ENCODE results near the gene SRRT.
"Not testable (repeated sequence)": the region's sequence is repeated elsewhere in the genome, so short reads cannot be mapped to it uniquely, and the experiment has no call there.

Gene SRRT

GRCh38 chr7:100893318-100893895 lies 18.5 kb downstream of the SRRT start:
- DNase-seq (ENCODE audit: low read depth in 1 of 2, low spot score in 1 of 2) = no peak

GRCh38 chr7:100893910-100894721 lies 19.2 kb downstream of the SRRT start:
- no peak for DNase-seq (ENCODE audit: low read depth in 1 of 2, low spot score in 1 of 2)

GRCh38 chr7:100894860-100895700 lies 20.2 kb downstream of the SRRT start:
- DNase-seq (ENCODE audit: low read depth in 1 of 2, low spot score in 1 of 2) = no peak

DNA sequence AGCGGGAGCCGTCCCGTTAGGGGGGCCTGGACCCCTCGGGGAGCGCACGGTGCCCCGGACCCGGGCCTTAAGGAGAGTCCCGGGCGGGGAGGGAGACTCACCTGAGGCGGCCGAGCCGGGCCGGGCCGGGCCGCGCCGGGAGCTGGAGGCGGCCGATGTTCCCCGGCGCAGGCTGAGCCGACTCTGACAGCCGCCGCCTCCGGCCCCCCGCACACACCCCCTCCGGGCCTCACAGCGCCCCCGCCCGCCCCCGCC lies 20.7 kb downstream of the SRRT start, which contains the start of gene ACHE:
Gene ACHE, minus strand, starts transcription at position 188 of the 255 bp plus-strand sequence. CDS start 1,656 bp downstream, outside the sequence.
- no peak for DNase-seq (ENCODE audit: low read depth in 1 of 2, low spot score in 1 of 2)

DNA sequence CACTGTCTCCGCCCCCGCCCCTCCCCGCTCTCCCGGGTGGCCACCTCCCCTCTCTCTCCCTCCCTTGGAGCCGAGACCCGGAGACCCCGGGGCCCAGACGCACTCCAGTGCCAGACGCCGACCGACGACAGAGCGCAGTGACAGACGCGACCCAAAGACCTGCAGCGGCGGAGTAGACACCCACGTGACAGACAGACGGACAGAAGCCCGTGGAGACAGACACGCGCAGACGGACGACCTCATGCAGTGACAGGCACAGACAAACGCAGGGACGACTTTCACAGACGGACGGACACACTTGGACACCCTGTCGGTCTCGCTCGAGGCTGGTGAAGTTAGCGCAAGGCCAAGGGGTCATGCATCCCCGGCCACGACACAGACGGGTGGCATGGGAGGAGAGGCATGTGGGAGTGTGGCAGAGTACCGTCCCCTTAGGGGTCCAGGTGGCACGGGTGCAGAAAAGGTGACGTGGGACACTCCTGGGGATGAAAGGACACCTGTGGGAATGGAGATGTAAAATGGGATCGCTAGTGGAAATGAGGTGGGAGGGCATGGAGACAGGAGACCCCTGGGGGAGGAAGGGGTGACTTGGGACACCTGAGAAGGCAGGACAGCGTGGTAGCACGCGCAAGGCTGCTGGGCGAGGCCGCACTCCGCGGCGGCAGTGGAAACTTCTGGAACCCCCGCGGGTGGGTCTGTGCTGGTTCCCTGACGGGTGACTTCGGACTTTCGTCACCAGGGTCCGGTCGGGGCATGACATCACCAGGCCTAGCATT lies 21.2 kb downstream of the SRRT start:
- DNase-seq (ENCODE audit: low read depth in 1 of 2, low spot score in 1 of 2) = no peak

DNA sequence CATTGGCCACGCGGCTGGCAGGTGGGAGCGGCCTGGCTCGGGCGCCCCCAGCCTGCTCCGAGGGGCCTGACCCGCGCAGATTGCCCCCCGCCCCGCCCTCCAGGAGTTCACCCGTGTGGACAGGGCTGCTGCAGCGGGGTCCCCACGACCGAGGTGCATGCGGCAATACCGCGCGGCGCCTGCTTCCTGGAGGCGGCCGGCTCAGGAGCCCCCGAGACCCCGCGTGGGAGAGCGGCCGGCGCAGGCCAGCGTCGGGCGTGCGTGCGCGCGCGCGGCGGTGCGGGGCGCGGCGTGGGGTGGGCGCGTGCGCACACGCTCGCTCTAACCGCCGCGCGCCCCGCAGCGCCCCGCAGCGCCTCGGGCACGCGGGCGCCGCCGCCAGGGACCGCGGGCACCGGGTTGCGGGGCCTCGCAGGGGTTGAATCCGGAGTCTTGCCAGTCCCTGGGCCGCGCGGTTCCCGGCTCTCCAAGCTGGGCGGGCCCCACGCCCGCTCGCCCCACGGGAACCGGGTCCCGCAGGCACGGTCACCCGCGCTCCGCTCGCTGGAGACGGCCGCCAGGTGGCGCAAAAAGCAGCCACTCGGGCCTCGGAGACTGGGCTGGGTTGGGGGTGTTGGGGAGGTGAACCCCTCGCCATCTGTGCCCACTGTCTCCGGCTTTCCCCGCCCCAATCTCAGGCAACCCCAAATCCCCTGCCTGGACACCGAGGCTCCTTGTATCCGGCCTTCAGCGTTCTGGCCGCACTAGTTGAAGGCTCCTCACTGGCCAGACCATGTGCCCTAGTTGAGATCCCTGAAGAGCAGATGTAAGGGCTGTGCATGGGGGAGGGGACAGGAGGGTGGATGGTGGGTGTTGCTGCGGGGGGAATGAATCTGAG lies 22.1 kb downstream of the SRRT start:
- DNase-seq (ENCODE audit: low read depth in 1 of 2, low spot score in 1 of 2) = no peak

DNA sequence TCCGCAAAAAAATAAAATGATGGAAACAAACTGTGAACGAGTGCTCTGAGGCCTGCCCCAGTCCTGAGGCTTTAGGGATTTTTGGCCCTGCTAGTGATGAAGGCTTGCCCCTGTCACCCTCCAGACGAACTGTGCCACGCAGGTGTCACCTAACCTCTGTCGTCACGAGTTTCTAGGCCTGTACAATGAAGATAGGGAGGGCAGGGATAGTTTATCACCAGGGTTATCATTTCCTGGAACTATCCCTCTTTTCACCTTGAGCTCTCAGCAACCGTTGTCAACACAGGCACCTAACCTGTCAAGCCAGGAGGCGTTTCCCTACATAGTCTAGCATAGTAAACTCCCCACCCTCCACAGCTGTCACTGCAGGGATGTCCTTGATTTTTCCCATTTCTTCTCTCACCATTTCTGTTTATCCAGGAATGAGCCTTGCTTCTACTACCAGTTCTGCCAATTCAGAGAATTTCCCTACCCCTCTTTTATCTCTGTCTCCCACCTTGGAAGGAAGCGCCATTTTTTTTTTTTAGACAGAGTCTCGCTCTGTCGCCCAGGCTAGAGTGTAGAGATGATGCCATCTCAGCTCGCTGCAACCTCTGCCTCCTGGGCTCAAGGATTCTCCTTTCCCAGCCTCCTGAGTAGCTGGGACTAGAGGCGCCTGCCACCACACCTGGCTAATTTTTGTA lies 23.0 kb downstream of the SRRT start:
- no peak for DNase-seq (ENCODE audit: low read depth in 1 of 2, low spot score in 1 of 2)

GRCh38 chr7:100899432-100899831 lies 24.5 kb downstream of the SRRT start:
- DNase-seq (ENCODE audit: low read depth in 1 of 2, low spot score in 1 of 2) = no peak

DNA sequence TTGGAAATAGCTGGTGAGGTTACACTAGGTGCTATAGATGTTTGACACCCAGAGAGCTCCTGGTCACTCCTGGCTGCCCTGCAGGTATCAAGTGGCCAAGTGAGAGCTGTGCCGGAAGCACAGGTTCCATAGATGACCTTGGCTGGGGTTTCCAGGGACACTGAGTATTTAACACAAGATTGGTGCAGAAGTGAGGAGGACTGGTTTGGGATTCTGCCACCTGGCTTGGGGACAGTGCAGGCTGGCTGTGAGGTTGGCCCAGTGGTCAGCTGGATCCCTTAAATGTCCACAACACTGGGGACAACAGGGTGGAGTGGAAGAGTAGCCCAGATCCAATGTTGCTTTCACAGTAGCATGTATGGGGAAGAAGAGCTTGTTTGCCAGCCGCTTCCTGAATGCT lies 26.1 kb downstream of the SRRT start:
- no peak for DNase-seq (ENCODE audit: low read depth in 1 of 2, low spot score in 1 of 2)

DNA sequence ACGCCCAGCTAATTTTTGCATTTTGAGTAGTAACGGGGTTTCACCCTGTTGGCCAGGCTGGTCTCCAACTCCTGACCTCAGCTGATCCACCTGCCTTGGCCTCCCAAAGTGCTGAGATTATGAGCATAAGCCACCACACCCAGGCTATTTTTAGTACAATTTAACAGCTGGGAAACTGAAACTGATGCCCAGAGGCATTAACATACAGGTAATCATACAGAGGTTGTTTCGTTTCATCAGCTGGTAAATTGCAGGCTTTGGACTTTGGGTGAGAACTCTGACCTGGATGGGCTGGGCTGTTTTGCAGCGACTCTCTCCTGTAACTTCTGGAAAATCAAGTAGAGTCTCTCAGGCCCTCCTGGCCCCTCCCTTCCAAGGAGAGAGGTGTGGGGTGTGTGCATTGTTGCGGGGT lies 27.0 kb downstream of the SRRT start:
- DNase-seq (ENCODE audit: low read depth in 1 of 2, low spot score in 1 of 2) = no peak

GRCh38 chr7:100902638-100903037 lies 27.7 kb downstream of the SRRT start:
- no peak for DNase-seq (ENCODE audit: low read depth in 1 of 2, low spot score in 1 of 2)

- DNase-seq (ENCODE audit: low read depth in 1 of 2, low spot score in 1 of 2) = no peak
Measured at GRCh38 chr7:100908512-100908911, 33.6 kb downstream of the SRRT start.

DNA sequence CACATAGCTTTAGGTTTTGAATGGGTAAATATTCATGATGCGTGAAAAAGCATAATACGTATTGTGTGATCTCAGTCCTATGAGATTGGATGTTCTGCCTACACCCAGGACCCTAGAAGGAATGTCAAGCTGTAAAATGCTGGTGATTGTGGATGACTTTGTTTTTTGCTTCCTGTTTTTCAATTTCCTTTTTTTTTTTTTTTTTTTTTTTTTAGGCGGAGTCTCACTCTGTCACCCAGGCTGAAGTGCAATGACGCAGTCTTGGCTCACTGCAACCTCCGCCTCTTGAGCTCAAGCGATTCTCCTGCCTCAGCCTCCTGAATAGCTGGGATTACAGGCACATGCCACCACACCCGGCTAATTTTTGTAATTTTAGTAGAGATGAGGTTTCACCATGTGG lies 35.5 kb downstream of the SRRT start:
- not testable (repeated sequence) for DNase-seq (ENCODE audit: low read depth in 1 of 2, low spot score in 1 of 2)

DNA sequence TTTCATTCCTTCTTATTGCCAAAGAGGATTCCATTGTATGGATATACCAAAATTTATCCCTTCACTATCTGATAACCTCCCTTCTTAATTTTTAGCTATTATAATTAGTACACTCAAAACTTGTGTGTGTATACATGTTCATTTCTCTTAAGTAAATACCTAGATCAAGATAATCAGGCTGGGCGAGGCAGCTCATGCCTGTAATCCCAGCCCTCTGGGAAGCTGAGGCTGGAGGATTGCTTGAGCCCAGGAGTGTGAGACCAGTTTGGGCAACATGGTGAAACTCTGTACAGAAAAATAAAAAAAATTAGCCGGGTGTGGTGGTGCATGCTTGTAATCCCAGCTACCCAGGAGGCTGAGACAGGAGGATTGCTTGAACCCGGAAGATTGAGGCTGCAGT lies 36.6 kb downstream of the SRRT start:
- no peak for DNase-seq (ENCODE audit: low read depth in 1 of 2, low spot score in 1 of 2)

GRCh38 chr7:100914208-100914878 lies 39.4 kb downstream of the SRRT start:
- DNase-seq (ENCODE audit: low read depth in 1 of 2, low spot score in 1 of 2) = no peak

GRCh38 chr7:100914879-100915447 lies 40.1 kb downstream of the SRRT start:
- DNase-seq (ENCODE audit: low read depth in 1 of 2, low spot score in 1 of 2) = no peak

- not testable (repeated sequence) for DNase-seq (ENCODE audit: low read depth in 1 of 2, low spot score in 1 of 2)
Measured at GRCh38 chr7:100919335-100919734, 44.4 kb downstream of the SRRT start.

GRCh38 chr7:100919779-100920437 lies 45.0 kb downstream of the SRRT start:
- not testable (repeated sequence) for DNase-seq (ENCODE audit: low read depth in 1 of 2, low spot score in 1 of 2)

All from activated T-helper 1 cell treated with anti-CD3 and anti-CD28 coated beads, Interleukin-2, amount 50 U/mL, for 16 hours (primary cell).